Vagina (tissue), 2 donors: ENCODE measurements around the gene CX3CL1. TPM values are rescaled to one million over a fixed set of nuclear protein-coding genes. Genes with fewer than 3 reads are reported as not detected.

Experiments
- DNase-seq, 2 donors: peaks; one replicate each; pipeline ENCODE4 v3.0.0-alpha.2; 2017; ENCODE audit errors: extremely low spot score in 2 of 2
- H3K27ac ChIP-seq: fragments of 200-600 bp; sonication (generic); one replicate; pipeline ENCODE4 v1.5.1; 2019
- H3K27me3 ChIP-seq: fragments of 200-600 bp; sonication (generic); one replicate; pipeline ENCODE4 v1.5.1; 2019
- H3K36me3 ChIP-seq, 2 donors: fragments of 200-600 bp; sonication (generic); one replicate each; pipeline ENCODE4 v1.5.1; 2017 to 2019
- H3K4me1 ChIP-seq: fragments of 200-600 bp; sonication (generic); one replicate; pipeline ENCODE4 v1.5.1; 2019
- H3K4me3 ChIP-seq, 2 donors: fragments of 200-600 bp; sonication (generic); 1 replicate in 1 of 2; 2 replicates in 1 of 2; pipeline ENCODE4 v1.5.1; 2016 to 2019
- H3K9me3 ChIP-seq: fragments of 200-600 bp; sonication (generic); one replicate; pipeline ENCODE4 v1.5.1; 2019
- POLR2A ChIP-seq, 2 donors: fragments of 450-650 bp; IDR thresholded peaks; one replicate each; pipeline ENCODE4 v1.6.1; 2017; ENCODE audit warnings: antibody characterized with exemption in 2 of 2, mild to moderate bottlenecking in 2 of 2, moderate library complexity in 2 of 2
- POLR2AphosphoS5 ChIP-seq, 2 donors: sonication (generic); formaldehyde crosslinking; IDR thresholded peaks; one replicate each; pipeline ENCODE4 v1.9.0; 2017; ENCODE audit warnings: antibody characterized with exemption in 2 of 2, mild to moderate bottlenecking in 2 of 2, low read depth in 1 of 2; ENCODE audit not compliant: insufficient read depth in 1 of 2
- intact Hi-C: fragments of 100-400 bp; cut with DNase I; formaldehyde crosslinking; loops from one replicate; pipeline ENCODE4 v1.15.1; 2023
- total RNA-seq: library from RNA; depleted of rRNA; stranded (reverse); fragments of >200 nt; gene quantifications from one replicate; pipeline ENCODE4 v1.2.3, GENCODE V29; 2016
- TF ChIP-seq, protein P1 (sequence below), 3 experiments: fragments of 450-650 bp in 2 of 3; fragments of 200-600 bp in 1 of 3; sonication (generic) in 1 of 3; IDR thresholded peaks; one replicate each; pipeline ENCODE4 v1.5.1; 2017 to 2019; ENCODE audit warnings: antibody characterized with exemption in 3 of 3, mild to moderate bottlenecking in 2 of 3, moderate library complexity in 2 of 3

CX3CL1 gene
- total RNA-seq, 1 donor from 2014 or later, result 24.8 TPM

GRCh38 chr16:57377080-57377841, 5.0 kb downstream of the CX3CL1 start:
- no peak for TF ChIP-seq POLR2A (IDR thresholded peaks at IDR 0.05)
- no peak for TF ChIP-seq POLR2AphosphoS5 (IDR thresholded peaks at IDR 0.05; ENCODE audit: insufficient read depth in 1 of 2, low read depth in 1 of 2)
- TF ChIP-seq, protein P1, sequence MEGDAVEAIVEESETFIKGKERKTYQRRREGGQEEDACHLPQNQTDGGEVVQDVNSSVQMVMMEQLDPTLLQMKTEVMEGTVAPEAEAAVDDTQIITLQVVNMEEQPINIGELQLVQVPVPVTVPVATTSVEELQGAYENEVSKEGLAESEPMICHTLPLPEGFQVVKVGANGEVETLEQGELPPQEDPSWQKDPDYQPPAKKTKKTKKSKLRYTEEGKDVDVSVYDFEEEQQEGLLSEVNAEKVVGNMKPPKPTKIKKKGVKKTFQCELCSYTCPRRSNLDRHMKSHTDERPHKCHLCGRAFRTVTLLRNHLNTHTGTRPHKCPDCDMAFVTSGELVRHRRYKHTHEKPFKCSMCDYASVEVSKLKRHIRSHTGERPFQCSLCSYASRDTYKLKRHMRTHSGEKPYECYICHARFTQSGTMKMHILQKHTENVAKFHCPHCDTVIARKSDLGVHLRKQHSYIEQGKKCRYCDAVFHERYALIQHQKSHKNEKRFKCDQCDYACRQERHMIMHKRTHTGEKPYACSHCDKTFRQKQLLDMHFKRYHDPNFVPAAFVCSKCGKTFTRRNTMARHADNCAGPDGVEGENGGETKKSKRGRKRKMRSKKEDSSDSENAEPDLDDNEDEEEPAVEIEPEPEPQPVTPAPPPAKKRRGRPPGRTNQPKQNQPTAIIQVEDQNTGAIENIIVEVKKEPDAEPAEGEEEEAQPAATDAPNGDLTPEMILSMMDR (IDR thresholded peaks at IDR 0.05), result no peak
- peaks cover 42% of the 10 kb centered on the region for H3K4me1 ChIP-seq
- DNase-seq, result no peak
- H3K4me3 ChIP-seq, result no peak overlapping the region
- intact Hi-C loops, result no loop called here
- no peaks in the 10 kb centered on the region for H3K27me3 ChIP-seq
- H3K27ac ChIP-seq, result no peak overlapping the region
- H3K9me3 ChIP-seq, result no peaks in the 10 kb centered on the region
- H3K36me3 ChIP-seq, result no peaks in the 10 kb centered on the region

GRCh38 chr16:57379579-57379978, 7.3 kb downstream of the CX3CL1 start:
- Histone ChIP-seq H3K4me1 (peaks cover 33% of the 10 kb centered on the region), H3K9me3 (no peaks in the 10 kb centered on the region), H3K27ac (no peak overlapping the region), H3K4me3 (no peak overlapping the region), H3K36me3 (no peaks in the 10 kb centered on the region), H3K27me3 (no peaks in the 10 kb centered on the region)
- intact Hi-C loops, result no loop called here
- DNase-seq, result no peak
- TF ChIP-seq, protein P1 (IDR thresholded peaks at IDR 0.05), result no peak
- TF ChIP-seq POLR2A (IDR thresholded peaks at IDR 0.05) (no peak), POLR2AphosphoS5 (IDR thresholded peaks at IDR 0.05; ENCODE audit: insufficient read depth in 1 of 2, low read depth in 1 of 2) (no peak)

- Histone ChIP-seq H3K4me3 (no peak overlapping the region), H3K4me1 (peaks cover 36% of the 10 kb centered on the region), H3K9me3 (no peaks in the 10 kb centered on the region), H3K27ac (no peak overlapping the region), H3K27me3 (no peaks in the 10 kb centered on the region), H3K36me3 (no peaks in the 10 kb centered on the region)
- no peak for TF ChIP-seq POLR2AphosphoS5 (IDR thresholded peaks at IDR 0.05; ENCODE audit: insufficient read depth in 1 of 2, low read depth in 1 of 2)
- TF ChIP-seq, protein P1 (IDR thresholded peaks at IDR 0.05), result no peak
- TF ChIP-seq POLR2A (IDR thresholded peaks at IDR 0.05), result no peak
- intact Hi-C loops, result no loop called here
- DNase-seq, result no peak
Observed at GRCh38 chr16:57380671-57381462, 8.6 kb downstream of the CX3CL1 start.

- DNase-seq, result no peak
- Histone ChIP-seq H3K27ac (no peak overlapping the region), H3K4me3 (no peak overlapping the region), H3K27me3 (no peaks in the 10 kb centered on the region), H3K4me1 (peaks cover 44% of the 10 kb centered on the region), H3K36me3 (no peaks in the 10 kb centered on the region), H3K9me3 (no peaks in the 10 kb centered on the region)
- intact Hi-C loops, result no loop called here
- no peak for TF ChIP-seq POLR2AphosphoS5 (IDR thresholded peaks at IDR 0.05; ENCODE audit: insufficient read depth in 1 of 2, low read depth in 1 of 2)
- TF ChIP-seq POLR2A (IDR thresholded peaks at IDR 0.05), result no peak
- TF ChIP-seq, protein P1 (IDR thresholded peaks at IDR 0.05), result no peak
Observed at GRCh38 chr16:57381791-57382534, 9.7 kb downstream of the CX3CL1 start.
